ENCODE results near the gene RIPOR3. TPM values are rescaled to one million over a fixed set of nuclear protein-coding genes. Genes with fewer than 3 reads are reported as not detected.
A peak's percentile ranks its signal among the peaks of the same experiment; 100 is the strongest.

RIPOR3 gene
- total and polyA plus RNA-seq, 9 of the 15 experiments (the other 6 are each of a cell fraction or from before 2014, with no cell fraction given) = 3.3 to 62.7 (median 21.4) TPM

- TF ChIP-seq SUPT5H (IDR thresholded peaks at IDR 0.05) (no peak), HLTF (IDR thresholded peaks at IDR 0.05) (no peak), GTF2F1 (IDR thresholded peaks at IDR 0.05; ENCODE audit: low read depth, low read length) (no peak), NFIC (IDR thresholded peaks at IDR 0.05) (no peak; the same call in 1 of the 2 replicates), ZNF280B (CRISPR knock-in tag; IDR thresholded peaks at IDR 0.05) (no peak), THRB (CRISPR knock-in tag; conservative IDR thresholded peaks at IDR 0.05) (no peak), ZSCAN32 (CRISPR knock-in tag; IDR thresholded peaks at IDR 0.05) (no peak), ELF4 (CRISPR knock-in tag; IDR thresholded peaks at IDR 0.05) (no peak), NEUROD1 (IDR thresholded peaks at IDR 0.05; ENCODE audit: borderline replicate concordance, low read depth, low read length, partially characterized antibody) (peak; percentile 60), MEIS2 (IDR thresholded peaks at IDR 0.05; ENCODE audit: partially characterized antibody) (peak; percentile 86), NCOR1 (IDR thresholded peaks at IDR 0.05) (peak; percentile 65), ZNF174 (CRISPR knock-in tag; IDR thresholded peaks at IDR 0.05) (no peak), SREBF1 (IDR thresholded peaks at IDR 0.05; ENCODE audit: borderline replicate concordance, low read depth, low read length) (no peak), ZNF253 (CRISPR knock-in tag; conservative IDR thresholded peaks at IDR 0.05) (no peak), ZFP36 (IDR thresholded peaks at IDR 0.05; ENCODE audit: low read depth, low read length, partially characterized antibody) (no peak), ILF3 (IDR thresholded peaks at IDR 0.05; ENCODE audit: borderline replicate concordance) (no peak), FOXA1 (IDR thresholded peaks at IDR 0.05; ENCODE audit: borderline replicate concordance) (no peak), ZKSCAN1 (IDR thresholded peaks at IDR 0.05; ENCODE audit: low read depth, low read length) (no peak), HMG20B (CRISPR knock-in tag; IDR thresholded peaks at IDR 0.05) (no peak), CBX3 (IDR thresholded peaks at IDR 0.05; ENCODE audit: borderline replicate concordance in 1 of 2, low read length in 2 of 2) (peak in 1 of 2 experiments; percentile 48; a peak in 1 of 3 replicates), TEAD4 (IDR thresholded peaks at IDR 0.05; ENCODE audit: low read length) (peak; percentile 71), TEAD4 (CRISPR knock-in tag; IDR thresholded peaks at IDR 0.05; ENCODE audit: borderline replicate concordance) (no peak), NCOA2 (IDR thresholded peaks at IDR 0.05; ENCODE audit: partially characterized antibody in 2 of 2) (no peak), ZNF165 (CRISPR knock-in tag; IDR thresholded peaks at IDR 0.05; ENCODE audit: borderline replicate concordance) (no peak), HMBOX1 (IDR thresholded peaks at IDR 0.05) (peak; percentile 85), FOS (IDR thresholded peaks at IDR 0.05; ENCODE audit: extremely low read depth, insufficient read length) (peak; percentile 52), MTA2 (IDR thresholded peaks at IDR 0.05; ENCODE audit: low read depth) (peak; percentile 47; the same call in 1 of the 2 replicates), E2F6 (IDR thresholded peaks at IDR 0.05; ENCODE audit: borderline replicate concordance in 1 of 2, extremely low read depth in 1 of 2, insufficient read depth in 1 of 2, insufficient read length in 1 of 2, low read depth in 1 of 2, low read length in 1 of 2, poor library complexity in 1 of 2, severe bottlenecking in 1 of 2) (peak; percentile 61 to 77)
Measured at GRCh38 chr20:50558483-50558925, 132.8 kb downstream of the RIPOR3 start (continued).

Measured in K562 (cell line).